ENCODE results near the gene TNFRSF1B. TPM values are rescaled to one million over a fixed set of nuclear protein-coding genes. Genes with fewer than 3 reads are reported as not detected.

The TNFRSF1B gene
- total RNA-seq, 1 donor from 2014 or later, result 9.9 TPM

GRCh38 chr1:12167493-12168429 lies 970 bp downstream of the TNFRSF1B start:
- Histone ChIP-seq H3K4me1 (ENCODE audit: control insufficient read depth in 3 of 3, insufficient read depth in 3 of 3, low read length in 3 of 3) (peaks cover 22 to 64% (median 47%) of the 10 kb centered on the region in 3 donors), H3K9me3 (ENCODE audit: control insufficient read depth in 3 of 3, low read length in 3 of 3) (no peaks in the 10 kb centered on the region), H3K9ac (ENCODE audit: low read depth in 1 of 3, low read length in 3 of 3) (peak overlapping the region; percentile 65 to 84 (median 83)), H3K27me3 (ENCODE audit: control insufficient read depth in 3 of 3, insufficient read depth in 3 of 3, low read length in 3 of 3) (no peaks in the 10 kb centered on the region), H3K4me3 (ENCODE audit: low read length in 3 of 3) (peak overlapping the region; percentile 75 to 76 (median 75)), H3K27ac (ENCODE audit: low read depth, low read length) (peak overlapping the region; percentile 83), H3K36me3 (ENCODE audit: control insufficient read depth in 3 of 3, insufficient read depth in 3 of 3, low read length in 3 of 3) (no peaks in the 10 kb centered on the region)

- Histone ChIP-seq H3K4me1 (ENCODE audit: control insufficient read depth in 3 of 3, insufficient read depth in 3 of 3, low read length in 3 of 3) (peaks cover 30 to 65% (median 51%) of the 10 kb centered on the region in 3 donors), H3K9me3 (ENCODE audit: control insufficient read depth in 3 of 3, low read length in 3 of 3) (no peaks in the 10 kb centered on the region), H3K4me3 (ENCODE audit: low read length in 3 of 3) (peak overlapping the region; percentile 75 to 76 (median 75)), H3K27me3 (ENCODE audit: control insufficient read depth in 3 of 3, insufficient read depth in 3 of 3, low read length in 3 of 3) (no peaks in the 10 kb centered on the region), H3K9ac (ENCODE audit: low read depth in 1 of 3, low read length in 3 of 3) (peak overlapping the region; percentile 51 to 84 (median 83)), H3K27ac (ENCODE audit: low read depth, low read length) (peak overlapping the region; percentile 83), H3K36me3 (ENCODE audit: control insufficient read depth in 3 of 3, insufficient read depth in 3 of 3, low read length in 3 of 3) (no peaks in the 10 kb centered on the region)
Measured at GRCh38 chr1:12168451-12169160, 1.8 kb downstream of the TNFRSF1B start.

DNA sequence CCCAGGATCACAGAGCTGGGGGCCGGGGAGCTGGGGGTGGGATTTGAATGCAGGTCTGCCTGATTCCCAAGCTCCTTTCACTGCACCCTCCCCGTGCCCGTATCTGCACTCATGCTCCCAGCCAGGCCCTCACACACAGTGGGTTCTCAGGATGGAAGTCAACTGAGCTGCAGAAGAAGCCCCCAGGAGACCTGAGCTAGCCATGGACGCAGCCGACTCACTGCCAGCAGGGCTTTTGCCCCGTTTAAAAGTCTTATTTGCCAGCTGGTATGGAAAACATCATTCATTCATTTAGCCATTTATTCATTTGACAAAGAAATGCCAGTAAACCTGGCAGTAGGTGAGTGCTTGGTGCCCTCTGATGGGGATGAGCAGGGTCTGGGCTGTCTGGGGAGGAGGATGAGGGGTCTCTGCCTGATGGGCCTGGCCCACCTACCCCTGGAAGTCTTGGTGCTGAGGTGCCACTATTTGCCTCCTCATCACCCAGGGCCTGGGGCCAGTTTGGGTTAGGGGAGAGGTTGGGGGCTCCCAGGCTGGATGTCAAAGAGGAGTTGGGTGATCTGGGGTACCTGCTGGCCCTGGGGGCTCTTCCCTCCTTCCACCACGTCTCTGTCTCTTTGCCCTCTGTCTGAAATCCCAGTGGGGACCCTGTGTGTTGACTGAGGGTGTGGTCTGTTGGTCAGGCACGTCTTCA lies 2.8 kb downstream of the TNFRSF1B start:
- no peaks in the 10 kb centered on the region for H3K27me3 ChIP-seq (ENCODE audit: control insufficient read depth in 3 of 3, insufficient read depth in 3 of 3, low read length in 3 of 3)
- peaks cover 36 to 69% (median 56%) of the 10 kb centered on the region in 3 donors for H3K4me1 ChIP-seq (ENCODE audit: control insufficient read depth in 3 of 3, insufficient read depth in 3 of 3, low read length in 3 of 3)
- H3K4me3 ChIP-seq (ENCODE audit: low read length in 3 of 3), result peak overlapping the region; percentile 33 to 52 (median 37)
- no peaks in the 10 kb centered on the region for H3K36me3 ChIP-seq (ENCODE audit: control insufficient read depth in 3 of 3, insufficient read depth in 3 of 3, low read length in 3 of 3)
- H3K9me3 ChIP-seq (ENCODE audit: control insufficient read depth in 3 of 3, low read length in 3 of 3), result no peaks in the 10 kb centered on the region
- H3K27ac ChIP-seq (ENCODE audit: low read depth, low read length), result peak overlapping the region; percentile 67
- peak overlapping the region in 1 of 3 donors; percentile 33 for H3K9ac ChIP-seq (ENCODE audit: low read depth in 1 of 3, low read length in 3 of 3)

- no peaks in the 10 kb centered on the region for H3K36me3 ChIP-seq (ENCODE audit: control insufficient read depth in 3 of 3, insufficient read depth in 3 of 3, low read length in 3 of 3)
- no peaks in the 10 kb centered on the region for H3K27me3 ChIP-seq (ENCODE audit: control insufficient read depth in 3 of 3, insufficient read depth in 3 of 3, low read length in 3 of 3)
- H3K27ac ChIP-seq (ENCODE audit: low read depth, low read length), result peak overlapping the region; percentile 67
- no peaks in the 10 kb centered on the region for H3K9me3 ChIP-seq (ENCODE audit: control insufficient read depth in 3 of 3, low read length in 3 of 3)
- H3K4me3 ChIP-seq (ENCODE audit: low read length in 3 of 3), result peak overlapping the region in 2 of 3 donors; percentile 33 to 52
- H3K9ac ChIP-seq (ENCODE audit: low read depth in 1 of 3, low read length in 3 of 3), result peak overlapping the region in 1 of 3 donors; percentile 33
- peaks cover 42 to 76% (median 60%) of the 10 kb centered on the region in 3 donors for H3K4me1 ChIP-seq (ENCODE audit: control insufficient read depth in 3 of 3, insufficient read depth in 3 of 3, low read length in 3 of 3)
Measured at GRCh38 chr1:12170263-12170671, 3.5 kb downstream of the TNFRSF1B start.

DNA sequence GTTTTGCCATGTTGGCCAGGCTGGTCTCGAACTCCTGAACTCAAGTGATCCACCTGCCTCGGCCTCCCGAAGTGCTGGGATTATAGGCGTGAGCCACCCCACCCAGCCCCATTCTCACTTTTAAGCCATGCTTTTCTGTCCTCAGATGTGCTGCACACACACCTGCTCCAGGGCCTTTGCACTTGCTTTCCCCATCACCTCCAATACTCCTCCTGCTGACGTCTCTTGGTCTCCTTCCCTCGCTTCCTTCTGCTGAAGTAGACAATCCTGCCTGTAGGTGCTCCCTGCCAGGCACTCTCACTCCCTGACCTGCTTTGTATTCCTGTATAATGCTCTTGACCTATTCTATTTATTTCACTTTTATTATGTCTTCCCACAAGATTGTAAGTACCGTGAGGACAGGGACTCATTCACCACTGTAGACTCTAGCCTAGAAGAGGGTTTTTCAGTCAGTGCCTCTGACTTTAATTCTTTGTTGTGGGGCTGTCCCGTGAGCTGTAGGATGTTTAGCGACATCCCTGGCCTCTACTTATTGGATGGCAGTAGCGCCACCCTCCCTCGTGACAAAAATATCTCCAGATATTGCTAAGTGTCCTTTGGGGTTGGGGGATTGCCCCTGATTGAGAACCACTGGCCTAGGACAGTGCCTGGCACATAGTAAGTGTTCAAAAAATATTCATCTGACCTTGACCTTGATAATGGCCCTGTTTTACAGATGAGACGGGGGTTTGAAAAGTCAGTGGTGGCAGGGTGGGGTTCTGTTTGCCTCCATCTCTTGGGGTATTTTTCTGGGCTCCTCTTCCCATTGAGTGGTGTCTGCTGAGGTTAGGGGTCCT lies 4.6 kb downstream of the TNFRSF1B start:
- no peaks in the 10 kb centered on the region for H3K27me3 ChIP-seq (ENCODE audit: control insufficient read depth in 3 of 3, insufficient read depth in 3 of 3, low read length in 3 of 3)
- H3K9ac ChIP-seq (ENCODE audit: low read depth in 1 of 3, low read length in 3 of 3), result no peak overlapping the region
- no peaks in the 10 kb centered on the region for H3K9me3 ChIP-seq (ENCODE audit: control insufficient read depth in 3 of 3, low read length in 3 of 3)
- peak overlapping the region; percentile 75 for H3K27ac ChIP-seq (ENCODE audit: low read depth, low read length)
- H3K4me1 ChIP-seq (ENCODE audit: control insufficient read depth in 3 of 3, insufficient read depth in 3 of 3, low read length in 3 of 3), result peaks cover 47 to 85% (median 69%) of the 10 kb centered on the region in 3 donors
- H3K4me3 ChIP-seq (ENCODE audit: low read length in 3 of 3), result no peak overlapping the region
- H3K36me3 ChIP-seq (ENCODE audit: control insufficient read depth in 3 of 3, insufficient read depth in 3 of 3, low read length in 3 of 3), result no peaks in the 10 kb centered on the region

GRCh38 chr1:12172042-12172851 lies 5.5 kb downstream of the TNFRSF1B start:
- no peaks in the 10 kb centered on the region for H3K36me3 ChIP-seq (ENCODE audit: control insufficient read depth in 3 of 3, insufficient read depth in 3 of 3, low read length in 3 of 3)
- no peaks in the 10 kb centered on the region for H3K27me3 ChIP-seq (ENCODE audit: control insufficient read depth in 3 of 3, insufficient read depth in 3 of 3, low read length in 3 of 3)
- H3K27ac ChIP-seq (ENCODE audit: low read depth, low read length), result peak overlapping the region; percentile 75
- peak overlapping the region in 1 of 3 donors; percentile 45 for H3K9ac ChIP-seq (ENCODE audit: low read depth in 1 of 3, low read length in 3 of 3)
- peaks cover 47 to 86% (median 69%) of the 10 kb centered on the region in 3 donors for H3K4me1 ChIP-seq (ENCODE audit: control insufficient read depth in 3 of 3, insufficient read depth in 3 of 3, low read length in 3 of 3)
- H3K9me3 ChIP-seq (ENCODE audit: control insufficient read depth in 3 of 3, low read length in 3 of 3), result no peaks in the 10 kb centered on the region
- H3K4me3 ChIP-seq (ENCODE audit: low read length in 3 of 3), result no peak overlapping the region

DNA sequence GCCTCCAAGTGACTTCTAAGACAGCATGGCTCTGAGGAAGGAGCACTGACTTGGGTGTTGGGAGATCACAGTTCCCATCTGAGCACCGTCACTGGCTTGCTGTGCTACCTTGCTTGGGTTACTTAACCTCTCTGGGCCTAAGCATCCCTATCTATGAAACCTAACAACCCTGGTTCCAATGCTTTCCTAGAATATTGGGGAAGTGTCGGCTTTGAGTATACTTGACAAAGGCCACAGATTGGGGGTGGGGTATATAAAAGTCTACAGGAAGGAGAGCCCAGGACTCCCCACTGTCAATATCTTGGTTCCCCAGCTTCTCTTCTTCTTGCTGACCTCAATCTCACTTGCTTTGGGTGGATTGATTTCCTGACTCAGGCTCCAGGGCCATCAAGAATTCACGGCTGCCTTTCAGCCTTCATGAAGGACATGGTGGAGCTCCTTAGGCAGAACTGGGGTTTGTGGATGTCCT lies 6.3 kb downstream of the TNFRSF1B start:
- Histone ChIP-seq H3K4me1 (ENCODE audit: control insufficient read depth in 3 of 3, insufficient read depth in 3 of 3, low read length in 3 of 3) (peaks cover 52 to 86% (median 71%) of the 10 kb centered on the region in 3 donors), H3K9me3 (ENCODE audit: control insufficient read depth in 3 of 3, low read length in 3 of 3) (no peaks in the 10 kb centered on the region), H3K27me3 (ENCODE audit: control insufficient read depth in 3 of 3, insufficient read depth in 3 of 3, low read length in 3 of 3) (no peaks in the 10 kb centered on the region), H3K36me3 (ENCODE audit: control insufficient read depth in 3 of 3, insufficient read depth in 3 of 3, low read length in 3 of 3) (no peaks in the 10 kb centered on the region), H3K27ac (ENCODE audit: low read depth, low read length) (peak overlapping the region; percentile 75), H3K9ac (ENCODE audit: low read depth in 1 of 3, low read length in 3 of 3) (no peak overlapping the region), H3K4me3 (ENCODE audit: low read length in 3 of 3) (no peak overlapping the region)

DNA sequence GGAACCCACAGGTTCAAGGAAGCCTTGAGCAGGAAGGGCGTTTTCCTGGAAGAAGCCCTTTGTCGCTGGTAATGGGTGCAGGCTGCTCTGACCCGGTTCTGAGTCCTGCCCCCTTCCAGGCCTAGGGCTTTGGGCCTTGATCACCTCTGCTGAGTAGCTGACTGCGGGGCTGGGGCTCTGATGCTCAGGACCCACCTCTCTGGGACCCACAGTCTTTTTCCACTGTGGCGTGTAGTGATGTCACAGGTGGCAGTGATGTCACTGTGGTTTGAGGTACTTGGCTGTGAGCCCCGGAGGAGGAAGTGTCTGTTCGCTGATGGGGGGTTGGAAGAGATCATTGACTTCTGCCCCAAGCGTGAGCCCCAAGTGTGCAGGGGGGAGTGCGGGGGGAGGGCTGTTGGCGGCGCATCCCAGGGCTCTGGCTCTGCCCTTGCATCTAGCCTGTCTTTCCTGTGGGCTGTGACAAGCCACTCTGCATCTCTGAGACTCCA lies 6.9 kb downstream of the TNFRSF1B start:
- Histone ChIP-seq H3K9me3 (ENCODE audit: control insufficient read depth in 3 of 3, low read length in 3 of 3) (no peaks in the 10 kb centered on the region), H3K9ac (ENCODE audit: low read depth in 1 of 3, low read length in 3 of 3) (peak overlapping the region in 1 of 3 donors; percentile 18), H3K27ac (ENCODE audit: low read depth, low read length) (peak overlapping the region; percentile 75), H3K4me3 (ENCODE audit: low read length in 3 of 3) (peak overlapping the region in 1 of 3 donors; percentile 29), H3K36me3 (ENCODE audit: control insufficient read depth in 3 of 3, insufficient read depth in 3 of 3, low read length in 3 of 3) (no peaks in the 10 kb centered on the region), H3K27me3 (ENCODE audit: control insufficient read depth in 3 of 3, insufficient read depth in 3 of 3, low read length in 3 of 3) (no peaks in the 10 kb centered on the region), H3K4me1 (ENCODE audit: control insufficient read depth in 3 of 3, insufficient read depth in 3 of 3, low read length in 3 of 3) (peaks cover 54 to 90% (median 74%) of the 10 kb centered on the region in 3 donors)
